HT1080 (cell line): ENCODE measurements around the gene PSMB5. TPM values are rescaled to one million over a fixed set of nuclear protein-coding genes. Genes with fewer than 3 reads are reported as not detected.
A peak's percentile ranks its signal among the peaks of the same experiment; 100 is the strongest.

Experiments
- DNase-seq: peaks from one replicate; pipeline ENCODE4 v3.0.0-alpha.2; 2015; ENCODE audit warnings: low read depth
- total RNA-seq: library from RNA; depleted of rRNA; stranded (reverse); fragments of >200 nt; shearing (Covaris generic); gene quantifications from 2 replicates; pipeline ENCODE4 v1.2.3, GENCODE V29; 2014

PSMB5 gene
- total RNA-seq, 1 experiment from 2014 or later = 335 TPM

DNA sequence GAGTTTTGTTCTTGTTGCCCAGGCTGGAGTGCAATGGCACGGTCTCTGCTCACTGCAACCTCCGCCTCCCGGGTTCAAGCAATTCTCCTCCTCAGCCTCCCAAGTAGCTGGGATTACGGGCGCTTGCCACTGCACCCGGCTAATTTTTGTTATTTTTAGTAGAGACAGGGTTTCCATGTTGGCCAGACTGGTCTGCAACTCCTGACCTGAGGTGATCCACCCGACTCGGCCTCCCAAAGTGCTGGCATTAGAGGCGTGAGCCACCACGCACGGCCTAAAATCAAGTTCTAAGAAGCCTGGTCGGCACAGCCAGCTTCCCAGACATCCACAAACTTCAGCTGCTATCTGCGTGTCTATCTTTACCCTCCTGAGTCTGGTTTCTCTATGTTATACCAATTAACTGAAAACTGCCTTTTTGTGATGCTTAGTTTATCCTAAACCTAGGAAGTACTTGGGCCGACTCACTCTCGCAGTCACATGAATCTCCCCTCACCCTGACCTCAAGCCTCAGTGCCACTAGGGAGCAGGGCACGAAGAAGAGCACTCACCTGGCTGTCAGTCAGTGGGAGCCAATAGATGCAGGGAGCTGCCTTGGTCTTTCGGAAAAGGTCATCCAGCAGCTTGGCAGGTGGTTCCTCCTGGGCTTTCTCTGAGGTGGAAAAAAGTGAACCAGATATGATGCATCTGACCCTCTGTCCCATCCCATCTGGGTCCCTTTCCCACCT is 26.0 kb upstream of the PSMB5 start:
- no peak for DNase-seq

DNA sequence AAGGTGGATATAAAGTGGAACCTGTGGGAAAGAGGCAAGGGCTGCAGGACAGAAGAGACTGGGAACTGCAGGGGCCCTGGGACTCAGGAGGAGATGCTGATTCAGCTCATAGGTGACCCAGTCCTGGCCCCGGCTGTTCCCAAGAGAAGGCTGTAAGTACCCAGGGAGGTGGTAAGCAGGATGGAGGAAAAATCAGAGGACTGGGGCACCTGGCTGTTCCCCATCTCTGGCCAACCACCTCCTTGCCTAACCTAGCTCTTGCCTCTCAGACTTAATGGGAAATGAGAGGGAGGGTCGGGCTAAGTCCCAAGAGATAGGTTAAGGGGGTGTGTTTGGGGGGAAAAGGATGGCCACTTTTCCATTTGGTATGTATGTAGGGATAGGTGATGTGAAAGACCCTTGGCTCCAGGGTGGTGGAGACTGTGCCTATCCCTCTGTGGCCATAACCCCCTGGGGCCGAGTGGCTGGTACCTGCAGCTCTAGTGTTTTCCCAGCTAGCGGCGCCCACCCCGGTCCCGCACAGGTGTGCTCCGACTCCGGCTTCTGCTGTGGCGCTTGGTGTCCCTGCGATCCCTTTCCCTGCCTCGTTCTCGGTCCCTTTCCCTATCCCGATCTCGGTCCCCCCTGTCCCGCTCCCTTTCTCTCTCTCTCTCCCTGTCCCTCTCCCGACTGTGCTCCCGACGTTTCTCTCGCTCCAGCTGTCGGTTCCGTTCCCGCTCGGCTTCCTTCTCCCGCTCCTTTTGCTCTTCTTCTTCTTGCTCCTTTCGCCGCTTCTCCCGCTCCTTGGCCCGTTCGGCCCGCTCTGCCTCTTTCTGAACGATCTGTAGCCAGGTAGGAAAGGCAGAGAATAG is 24.2 kb upstream of the PSMB5 start:
- DNase-seq = no peak

GRCh38 chr14:23057757-23058653 is 23.3 kb upstream of the PSMB5 start:
- peak; percentile 81 for DNase-seq

GRCh38 chr14:23056956-23057756 is 22.5 kb upstream of the PSMB5 start, which contains the start of gene CDH24:
TSS of gene CDH24 (minus strand) at chr14:23057520. CDS start at chr14:23055733, 1,787 bp downstream.
- peak; percentile 59 for DNase-seq

- peak; percentile 77 for DNase-seq
Measured at GRCh38 chr14:23056145-23056955, 21.6 kb upstream of the PSMB5 start.

GRCh38 chr14:23055621-23056144 is 21.0 kb upstream of the PSMB5 start:
- DNase-seq = no peak

DNA sequence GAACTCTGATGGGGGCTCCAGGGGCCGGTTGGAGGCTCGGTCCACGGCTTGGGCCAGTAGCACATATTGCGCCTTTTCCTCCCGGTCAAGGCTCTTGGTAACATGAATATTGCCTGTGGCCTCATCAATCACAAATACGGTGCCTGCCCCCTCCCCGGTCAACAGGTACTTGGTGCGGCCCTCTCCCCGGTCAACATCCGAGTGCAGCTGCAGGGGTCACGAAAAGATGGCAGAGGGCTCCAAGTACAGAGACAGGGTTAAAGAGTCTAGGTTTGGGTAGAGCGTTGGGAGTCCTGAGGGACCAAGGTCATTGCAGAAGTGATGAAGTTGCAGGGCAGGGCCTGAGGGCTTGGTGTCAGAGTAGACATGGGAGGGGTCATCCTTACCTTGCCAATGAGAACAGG is 20.4 kb upstream of the PSMB5 start:
- no peak for DNase-seq

DNA sequence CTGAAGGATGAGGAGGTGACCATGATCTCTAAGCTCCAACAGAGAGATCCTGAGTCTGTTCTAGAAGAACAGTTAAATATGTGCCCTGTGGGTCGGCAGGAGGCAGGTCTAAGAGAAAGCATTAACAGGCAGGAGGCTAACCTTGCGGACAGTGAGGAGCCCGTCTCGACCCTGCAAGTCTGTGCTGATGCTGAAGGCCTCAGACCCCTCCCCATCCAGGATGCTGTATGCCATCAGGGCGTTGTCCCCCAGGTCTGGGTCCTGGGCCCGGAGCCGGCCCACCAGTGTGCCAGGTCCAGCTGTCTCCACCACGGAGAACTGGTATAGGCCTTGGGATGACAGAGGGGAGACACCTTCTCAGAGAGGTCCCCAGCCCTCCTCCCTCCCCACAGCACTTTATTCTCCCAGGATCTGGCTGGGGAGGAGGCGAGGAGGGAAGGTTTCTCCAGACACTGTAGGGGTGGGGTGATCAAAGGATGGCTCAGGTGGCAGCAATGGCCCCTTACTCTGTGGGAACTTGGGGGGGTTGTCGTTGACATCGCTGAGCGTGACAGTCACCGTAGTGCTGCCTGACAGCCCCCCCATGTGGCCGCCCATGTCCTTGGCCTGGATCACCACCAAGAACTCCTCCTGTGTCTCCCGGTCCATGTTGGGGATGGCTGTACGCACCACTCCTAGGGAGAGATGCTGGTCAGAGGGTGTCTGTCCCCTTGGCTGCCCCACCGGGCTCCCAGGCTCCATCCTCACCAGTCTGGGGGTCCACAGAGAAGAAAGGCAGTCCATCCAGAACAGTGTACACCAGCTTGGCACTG is 19.5 kb upstream of the PSMB5 start:
- DNase-seq = no peak

DNA sequence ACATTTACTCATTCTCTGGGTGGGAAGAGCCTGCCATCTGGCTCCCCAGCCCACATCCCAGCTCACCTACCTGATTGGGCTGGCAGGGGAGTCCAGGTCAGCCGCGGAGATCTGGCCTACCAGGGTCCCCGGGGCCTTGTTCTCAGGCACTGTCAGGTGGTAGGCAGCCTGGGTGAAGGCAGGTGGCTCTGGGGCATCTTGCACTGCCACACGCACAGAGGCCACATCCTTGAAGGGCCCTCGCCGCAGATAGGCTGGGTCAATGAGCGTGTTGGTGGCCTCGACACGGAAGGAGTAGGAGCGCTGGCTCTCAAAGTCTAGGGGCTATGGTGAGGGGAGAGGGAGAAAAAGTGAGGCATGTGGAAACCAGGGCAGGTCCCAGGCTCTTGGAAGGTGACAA is 18.7 kb upstream of the PSMB5 start:
- no peak for DNase-seq

GRCh38 chr14:23052671-23053070 is 18.0 kb upstream of the PSMB5 start:
- no peak for DNase-seq

DNA sequence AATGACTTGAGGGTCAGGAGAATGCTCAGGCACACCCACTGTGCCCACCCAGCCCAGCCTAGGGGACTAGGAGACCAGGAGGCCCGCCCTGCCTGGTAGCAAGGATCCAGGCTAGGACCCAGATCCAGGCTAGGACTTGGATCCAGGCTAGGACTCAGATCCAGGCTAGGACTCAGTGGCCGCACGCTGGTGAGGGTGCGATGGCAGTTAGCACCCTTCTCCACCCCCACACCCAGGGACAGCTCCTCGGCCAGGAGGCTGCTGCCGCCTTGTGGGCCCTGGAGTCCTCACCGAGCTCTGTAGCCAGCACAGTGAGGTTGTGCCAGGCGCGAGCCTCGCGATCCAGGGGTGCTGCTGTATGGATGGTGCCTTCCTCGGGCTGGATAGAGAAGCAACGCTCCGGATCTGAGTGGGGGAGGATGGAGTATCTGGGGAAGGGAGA is 17.5 kb upstream of the PSMB5 start:
- no peak for DNase-seq

- DNase-seq = no peak
Measured at GRCh38 chr14:23051141-23052057, 16.7 kb upstream of the PSMB5 start.

DNA sequence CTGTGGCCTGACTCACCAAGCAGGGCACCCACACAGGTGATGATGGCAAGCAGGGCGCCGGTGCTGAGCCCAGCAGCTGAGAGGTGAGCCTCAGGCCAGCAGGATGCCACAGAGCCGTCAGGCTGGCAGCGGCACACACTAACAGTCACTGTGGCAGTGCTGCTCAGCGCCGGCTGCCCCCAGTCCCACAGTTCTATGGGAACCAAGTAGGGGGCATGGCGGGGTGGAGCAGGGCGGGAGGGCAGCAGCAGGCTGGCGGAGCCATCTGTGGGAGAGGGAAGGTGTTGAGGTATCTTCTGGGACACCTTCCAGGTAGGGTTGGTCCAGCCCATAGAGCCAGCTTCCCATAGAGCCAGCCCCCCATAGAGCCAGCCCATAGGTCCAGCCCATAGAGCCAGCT is 14.3 kb upstream of the PSMB5 start:
- no peak for DNase-seq

- no peak for DNase-seq
Measured at GRCh38 chr14:23047751-23048693, 13.3 kb upstream of the PSMB5 start.

- peak; percentile 71 for DNase-seq
Measured at GRCh38 chr14:23047034-23047634, 12.4 kb upstream of the PSMB5 start.
